ENCODE measurements around the gene LONRF2. TPM values are rescaled to one million over a fixed set of nuclear protein-coding genes. Genes with fewer than 3 reads are reported as not detected.

The LONRF2 gene
- total and polyA plus RNA-seq, 2 of the 4 experiments (the other 2 are of a cell fraction) = 0.19 to 0.54 TPM

DNA sequence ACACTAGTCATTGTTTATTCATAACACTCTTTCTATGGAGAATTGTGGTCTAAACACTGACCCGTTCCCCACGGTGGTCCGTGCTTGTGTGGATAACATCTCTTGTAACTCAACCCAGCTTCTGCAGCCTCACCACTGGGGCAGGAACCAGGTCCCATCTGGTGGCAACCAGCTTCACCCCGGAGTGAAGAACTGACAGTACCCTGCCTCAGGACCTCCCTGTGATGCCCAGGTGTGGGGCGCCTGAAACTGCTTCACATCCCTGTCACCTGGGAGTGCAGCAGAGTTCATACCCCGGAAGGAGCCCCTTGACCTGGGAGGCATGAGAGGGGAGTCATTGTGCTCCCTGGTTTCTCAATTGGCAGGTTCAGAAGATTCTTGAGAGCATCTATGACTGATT is 81.1 kb downstream of the LONRF2 start:
- ATAC-seq (ENCODE audit: low read depth) (no peak), DNase-seq (no peak)
- 86% methylated on average over 1 of the region's 6 CpGs; no CpG with 5 or more reads in 1 of the 2 experiments for WGBS, 2 experiments (ENCODE audit: extremely low coverage in 2 of 2, insufficient read length in 1 of 2)
- H3K23ac ChIP-seq (ENCODE audit: low read depth, low read length) = no peak overlapping the region
- H3K4me3 ChIP-seq (ENCODE audit: insufficient read depth, low read depth, low read length) = no peak overlapping the region
- H4K91ac ChIP-seq (ENCODE audit: insufficient read depth, low read depth, low read length) = 0 out of 2 replicates have a peak overlapping the region, but pooled peaks have one; percentile 7
- no peak overlapping the region for H2AFZ ChIP-seq (replicated peaks; ENCODE audit: low read length, poor library complexity)
- no peak overlapping the region for H2AK9ac ChIP-seq (replicated peaks; ENCODE audit: low read depth, low read length, poor library complexity)
- H4K8ac ChIP-seq (ENCODE audit: low read depth in 2 of 2, low read length in 2 of 2) = no peak overlapping the region; a peak in 1 of 4 replicates
- CTCF ChIA-PET = interaction anchor here (0.7 kb wide), 1 partner anchor 173 kb away, joined by 3 read pairs; no protein-coding TSS in a partner anchor
- no peak overlapping the region for H3K4me2 ChIP-seq (ENCODE audit: low read depth, low read length)
- H3K36me3 ChIP-seq (ENCODE audit: control insufficient read depth, insufficient read depth, low read length) = no peaks in the 10 kb centered on the region
- peak overlapping the region; percentile 5; the same call in 1 of the 2 replicates for H2AK5ac ChIP-seq (ENCODE audit: low read depth, low read length)
- H3K9me3 ChIP-seq (ENCODE audit: control insufficient read depth, insufficient read depth, low read length) = peaks cover 4% of the 10 kb centered on the region
- no peak overlapping the region for H2BK5ac ChIP-seq (ENCODE audit: low read depth, low read length, poor library complexity, severe bottlenecking)
- no TSS peak for BruUV-seq (replicated peaks)
- no peak overlapping the region for H3K27ac ChIP-seq (ENCODE audit: insufficient read depth, low read length)
- H3K4me1 ChIP-seq (ENCODE audit: control insufficient read depth, insufficient read depth, low read length) = peaks cover 16% of the 10 kb centered on the region
- TF ChIP-seq, protein P1, sequence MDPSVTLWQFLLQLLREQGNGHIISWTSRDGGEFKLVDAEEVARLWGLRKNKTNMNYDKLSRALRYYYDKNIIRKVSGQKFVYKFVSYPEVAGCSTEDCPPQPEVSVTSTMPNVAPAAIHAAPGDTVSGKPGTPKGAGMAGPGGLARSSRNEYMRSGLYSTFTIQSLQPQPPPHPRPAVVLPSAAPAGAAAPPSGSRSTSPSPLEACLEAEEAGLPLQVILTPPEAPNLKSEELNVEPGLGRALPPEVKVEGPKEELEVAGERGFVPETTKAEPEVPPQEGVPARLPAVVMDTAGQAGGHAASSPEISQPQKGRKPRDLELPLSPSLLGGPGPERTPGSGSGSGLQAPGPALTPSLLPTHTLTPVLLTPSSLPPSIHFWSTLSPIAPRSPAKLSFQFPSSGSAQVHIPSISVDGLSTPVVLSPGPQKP (IDR thresholded peaks at IDR 0.05; ENCODE audit: borderline replicate concordance, low read depth, low read length) = no peak
- TF ChIP-seq, protein P2, sequence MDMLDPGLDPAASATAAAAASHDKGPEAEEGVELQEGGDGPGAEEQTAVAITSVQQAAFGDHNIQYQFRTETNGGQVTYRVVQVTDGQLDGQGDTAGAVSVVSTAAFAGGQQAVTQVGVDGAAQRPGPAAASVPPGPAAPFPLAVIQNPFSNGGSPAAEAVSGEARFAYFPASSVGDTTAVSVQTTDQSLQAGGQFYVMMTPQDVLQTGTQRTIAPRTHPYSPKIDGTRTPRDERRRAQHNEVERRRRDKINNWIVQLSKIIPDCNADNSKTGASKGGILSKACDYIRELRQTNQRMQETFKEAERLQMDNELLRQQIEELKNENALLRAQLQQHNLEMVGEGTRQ (IDR thresholded peaks at IDR 0.05; ENCODE audit: low read depth, low read length) = no peak
- TF ChIP-seq NFE2L2 (IDR thresholded peaks at IDR 0.05; ENCODE audit: low read depth, low read length) (no peak), RAD21 (IDR thresholded peaks at IDR 0.05; ENCODE audit: low read length) (no peak), CEBPB (IDR thresholded peaks at IDR 0.05; ENCODE audit: low read depth, low read length) (no peak), BHLHE40 (IDR thresholded peaks at IDR 0.05; ENCODE audit: low read depth, low read length) (no peak), MAFK (IDR thresholded peaks at IDR 0.05; ENCODE audit: low read depth, low read length) (no peak), RCOR1 (IDR thresholded peaks at IDR 0.05; ENCODE audit: insufficient replicate concordance, low read length) (no peak), MXI1 (IDR thresholded peaks at IDR 0.05; ENCODE audit: borderline replicate concordance, low read depth, low read length) (no peak), FOS (IDR thresholded peaks at IDR 0.05; ENCODE audit: low read depth, low read length) (no peak), RFX5 (IDR thresholded peaks at IDR 0.05; ENCODE audit: low read depth, low read length) (no peak), POLR2A (IDR thresholded peaks at IDR 0.05; ENCODE audit: low read depth, low read length) (no peak), SMC3 (IDR thresholded peaks at IDR 0.05; ENCODE audit: low read depth, low read length) (no peak), CHD1 (IDR thresholded peaks at IDR 0.05; ENCODE audit: low read depth, low read length) (no peak), MAZ (IDR thresholded peaks at IDR 0.05; ENCODE audit: borderline replicate concordance, low read depth, low read length) (no peak)
- TF ChIP-seq, protein P3, sequence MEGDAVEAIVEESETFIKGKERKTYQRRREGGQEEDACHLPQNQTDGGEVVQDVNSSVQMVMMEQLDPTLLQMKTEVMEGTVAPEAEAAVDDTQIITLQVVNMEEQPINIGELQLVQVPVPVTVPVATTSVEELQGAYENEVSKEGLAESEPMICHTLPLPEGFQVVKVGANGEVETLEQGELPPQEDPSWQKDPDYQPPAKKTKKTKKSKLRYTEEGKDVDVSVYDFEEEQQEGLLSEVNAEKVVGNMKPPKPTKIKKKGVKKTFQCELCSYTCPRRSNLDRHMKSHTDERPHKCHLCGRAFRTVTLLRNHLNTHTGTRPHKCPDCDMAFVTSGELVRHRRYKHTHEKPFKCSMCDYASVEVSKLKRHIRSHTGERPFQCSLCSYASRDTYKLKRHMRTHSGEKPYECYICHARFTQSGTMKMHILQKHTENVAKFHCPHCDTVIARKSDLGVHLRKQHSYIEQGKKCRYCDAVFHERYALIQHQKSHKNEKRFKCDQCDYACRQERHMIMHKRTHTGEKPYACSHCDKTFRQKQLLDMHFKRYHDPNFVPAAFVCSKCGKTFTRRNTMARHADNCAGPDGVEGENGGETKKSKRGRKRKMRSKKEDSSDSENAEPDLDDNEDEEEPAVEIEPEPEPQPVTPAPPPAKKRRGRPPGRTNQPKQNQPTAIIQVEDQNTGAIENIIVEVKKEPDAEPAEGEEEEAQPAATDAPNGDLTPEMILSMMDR (conservative IDR thresholded peaks at IDR 0.05; ENCODE audit: low read depth, low read length) = no peak
- H4K20me1 ChIP-seq (ENCODE audit: insufficient read depth, low read length) = no peaks in the 10 kb centered on the region
- H2BK120ac ChIP-seq (ENCODE audit: low read depth, low read length) = peak overlapping the region; percentile 18; the same call in 1 of the 2 replicates
- H3K14ac ChIP-seq (replicated peaks; ENCODE audit: low read depth, low read length) = no peak overlapping the region
- in situ Hi-C loops (cut with MboI; ENCODE audit: low sequenced_read_pairs) = loop anchor here (10.0 kb wide), 1 partner anchor 516 kb away; no protein-coding TSS in a partner anchor
- H3K9ac ChIP-seq (ENCODE audit: low read depth, low read length) = no peak overlapping the region
- POLR2A ChIA-PET (ENCODE audit: unreplicated experiment) = no interaction called here
- peak overlapping the region; percentile 20 for H3K4ac ChIP-seq (ENCODE audit: low read depth, low read length)
- H3K27me3 ChIP-seq (ENCODE audit: control insufficient read depth, insufficient read depth, low read length) = no peaks in the 10 kb centered on the region
- intact Hi-C loops (cut with micrococcal nuclease) = loop anchor here (5.0 to 10.0 kb wide), 4 partner anchors 229 to 594 kb away; no protein-coding TSS in a partner anchor
- peaks cover 10% of the 10 kb centered on the region; the same call in 1 of the 2 replicates for H3K9me1 ChIP-seq (ENCODE audit: insufficient read depth, low read length)
- no peak overlapping the region for H4K5ac ChIP-seq (ENCODE audit: low read depth, low read length)
- H2BK15ac ChIP-seq (ENCODE audit: low read depth, low read length) = peak overlapping the region; percentile 56; the same call in 1 of the 3 replicates
- H3K18ac ChIP-seq (ENCODE audit: low read depth, low read length) = no peak overlapping the region
- H2BK20ac ChIP-seq (ENCODE audit: low read depth, low read length) = no peak overlapping the region; the same call in 1 of the 2 replicates
- H3K56ac ChIP-seq (ENCODE audit: extremely low read depth, insufficient read depth, low read length) = no peak overlapping the region
- dilution Hi-C loops (cut with HindIII; ENCODE audit: low sequenced_read_pairs, unreplicated experiment) = no loop called here
- H3K79me1 ChIP-seq (ENCODE audit: low read depth in 1 of 2, low read length in 2 of 2) = no peaks in the 10 kb centered on the region

All from IMR-90 (cell line).